Left hindlimb (tissue), 1 donor: ENCODE measurements around the gene CIDEC.
"Not testable (repeated sequence)": the region's sequence is repeated elsewhere in the genome, so short reads cannot be mapped to it uniquely, and the experiment has no call there.

ENCODE experiments used
- DNase-seq: peaks from one replicate; pipeline ENCODE4 v3.0.0-alpha.2; 2018

CIDEC gene

GRCh38 chr3:9872067-9872466, 8.0 kb downstream of the CIDEC start:
- not testable (repeated sequence) for DNase-seq

- DNase-seq: no peak
These were observed 9.1 kb downstream of the CIDEC start for GRCh38 chr3:9870978-9871377.

GRCh38 chr3:9869955-9870354, 10.1 kb downstream of the CIDEC start:
- DNase-seq: no peak

GRCh38 chr3:9867106-9867505, 12.9 kb downstream of the CIDEC start:
- DNase-seq: no peak

GRCh38 chr3:9866639-9867038, 13.4 kb downstream of the CIDEC start:
- no peak for DNase-seq

- not testable (repeated sequence) for DNase-seq
These were observed 14.9 kb downstream of the CIDEC start for GRCh38 chr3:9865125-9865637.

- DNase-seq: peak; percentile 73
These were observed 15.7 kb downstream of the CIDEC start for GRCh38 chr3:9864200-9864927.

GRCh38 chr3:9863058-9863772, 16.8 kb downstream of the CIDEC start:
- no peak for DNase-seq

- DNase-seq: peak; percentile 72
These were observed 17.5 kb downstream of the CIDEC start for GRCh38 chr3:9862391-9863057.

- DNase-seq: no peak
These were observed 18.4 kb downstream of the CIDEC start for GRCh38 chr3:9861626-9862130.

GRCh38 chr3:9861201-9861600, 18.9 kb downstream of the CIDEC start:
- DNase-seq: no peak

- DNase-seq: no peak
These were observed 20.5 kb downstream of the CIDEC start for GRCh38 chr3:9859530-9860025.

- DNase-seq: no peak
These were observed 24.5 kb downstream of the CIDEC start for GRCh38 chr3:9855594-9855993.

- DNase-seq: not testable (repeated sequence)
These were observed 25.6 kb downstream of the CIDEC start for GRCh38 chr3:9854291-9854940.

GRCh38 chr3:9852528-9852927, 27.5 kb downstream of the CIDEC start:
- no peak for DNase-seq

- not testable (repeated sequence) for DNase-seq
These were observed 28.1 kb downstream of the CIDEC start for GRCh38 chr3:9851926-9852325.

GRCh38 chr3:9851383-9851782, 28.7 kb downstream of the CIDEC start:
- DNase-seq: not testable (repeated sequence)

- not testable (repeated sequence) for DNase-seq
These were observed 31.2 kb downstream of the CIDEC start for GRCh38 chr3:9848860-9849259.

- DNase-seq: not testable (repeated sequence)
These were observed 32.2 kb downstream of the CIDEC start for GRCh38 chr3:9847870-9848269.

GRCh38 chr3:9846931-9847488, 33.0 kb downstream of the CIDEC start:
- no peak for DNase-seq

- DNase-seq: no peak
These were observed 33.8 kb downstream of the CIDEC start for GRCh38 chr3:9846231-9846630.
